Endodermal cell (in vitro differentiated cells): ENCODE measurements around the gene ZNF37A. TPM values are rescaled to one million over a fixed set of nuclear protein-coding genes. Genes with fewer than 3 reads are reported as not detected.
"Not testable (repeated sequence)": the region's sequence is repeated elsewhere in the genome, so short reads cannot be mapped to it uniquely, and the experiment has no call there.

Experiments
- DNase-seq: peaks from one replicate; pipeline ENCODE4 v3.0.0-alpha.2; 2017
- H3K27ac ChIP-seq: 2 replicates; pipeline ENCODE4 v1.5.1; 2013; ENCODE audit warnings: mild to moderate bottlenecking, low read depth, low read length, moderate library complexity
- H3K27me3 ChIP-seq: 2 replicates; pipeline ENCODE4 v1.6.1; 2013; ENCODE audit warnings: mild to moderate bottlenecking, low read length, moderate library complexity; ENCODE audit not compliant: insufficient read depth, control insufficient read depth, poor library complexity, severe bottlenecking
- H3K36me3 ChIP-seq: 2 replicates; pipeline ENCODE4 v1.7.0; 2013; ENCODE audit warnings: mild to moderate bottlenecking, low read length, moderate library complexity; ENCODE audit not compliant: control insufficient read depth, insufficient read depth
- H3K4me1 ChIP-seq: one replicate; pipeline ENCODE4 v1.7.0; 2013; ENCODE audit warnings: low read length; ENCODE audit not compliant: control insufficient read depth, insufficient read depth
- H3K4me3 ChIP-seq: 2 replicates; pipeline ENCODE4 v1.5.1; 2013; ENCODE audit warnings: mild to moderate bottlenecking, low read length, moderate library complexity
- H3K9ac ChIP-seq: 2 replicates; pipeline ENCODE4 v1.6.1; 2013; ENCODE audit warnings: mild to moderate bottlenecking, low read length, moderate library complexity; ENCODE audit not compliant: poor library complexity, severe bottlenecking; ENCODE audit errors: extremely low read depth
- H3K9me3 ChIP-seq: 2 replicates; pipeline ENCODE4 v1.6.1; 2013; ENCODE audit warnings: mild to moderate bottlenecking, low read length, moderate library complexity; ENCODE audit not compliant: control insufficient read depth
- H3K27ac Mint-ChIP-seq: 2 replicates; pipeline ENCODE4 v1.8.0; 2020; ENCODE audit warnings: mixed read lengths
- H3K27me3 Mint-ChIP-seq: 2 replicates; pipeline ENCODE4 v1.8.0; 2021; ENCODE audit warnings: mild to moderate bottlenecking, mixed read lengths; ENCODE audit not compliant: insufficient read depth
- H3K36me3 Mint-ChIP-seq: 2 replicates; pipeline ENCODE4 v1.8.0; 2020; ENCODE audit warnings: low read depth, mixed read lengths
- H3K4me1 Mint-ChIP-seq: 2 replicates; pipeline ENCODE4 v1.8.0; 2020; ENCODE audit warnings: mixed read lengths
- H3K4me3 Mint-ChIP-seq: 2 replicates; pipeline ENCODE4 v1.8.0; 2020; ENCODE audit warnings: mild to moderate bottlenecking, moderate library complexity, mixed read lengths
- H3K9me3 Mint-ChIP-seq: 2 replicates; pipeline ENCODE4 v1.8.0; 2020; ENCODE audit warnings: mild to moderate bottlenecking, mixed read lengths
- CTCF ChIP-seq: fragments of 200-600 bp; sonication (generic); conservative IDR thresholded peaks from 2 replicates; pipeline ENCODE4 v1.5.0; 2021; ENCODE audit warnings: antibody characterized with exemption, mild to moderate bottlenecking
- WGBS, 2 experiments: methylation state at CpG; one replicate each; pipeline versions ENCODE4 v1.1.5 to v1.1.7; 2013; ENCODE audit warnings: missing lambda C conversion rate in 2 of 2, mixed read lengths in 1 of 2; ENCODE audit not compliant: insufficient coverage in 1 of 2, insufficient read length in 1 of 2; 5-methylcytosine and 5-hydroxymethylcytosine counted together
- total RNA-seq, 2 donors: library from RNA; stranded (reverse); fragmentation: NEBNext Ultra II Directional in 1 of 2; extraction: Animal tissue kit (Norgen Biotek cat#: 25700) in 1 of 2; gene quantifications; 2 replicates in 1 of 2; 3 replicates in 1 of 2; pipeline ENCODE4 v1.2.1, GENCODE V29; 2021

The ZNF37A gene
- total RNA-seq, 2 donors from 2014 or later, result 11.0 to 11.4 TPM

GRCh38 chr10:38146579-38147333 lies 52.6 kb downstream of the ZNF37A start:
- H3K9me3 ChIP-seq, result peaks cover 78% of the 10 kb centered on the region
- H3K4me1 ChIP-seq, result no peaks in the 10 kb centered on the region
- Mint-ChIP-seq H3K9me3 (peaks cover 87% of the 10 kb centered on the region), H3K4me3 (no peak overlapping the region), H3K36me3 (peaks cover 2% of the 10 kb centered on the region), H3K27me3 (no peaks in the 10 kb centered on the region), H3K4me1 (no peaks in the 10 kb centered on the region), H3K27ac (no peak overlapping the region)
- 79 to 82% methylated on average over 9 to 11 of the region's 11 CpGs for WGBS, 2 experiments
- H3K9ac ChIP-seq, result no peak overlapping the region
- DNase-seq, result no peak
- H3K27me3 ChIP-seq, result no peaks in the 10 kb centered on the region
- H3K27ac ChIP-seq, result no peak overlapping the region
- no peak overlapping the region for H3K4me3 ChIP-seq
- no peaks in the 10 kb centered on the region for H3K36me3 ChIP-seq
- no peak for TF ChIP-seq CTCF

GRCh38 chr10:38147686-38148085 lies 53.5 kb downstream of the ZNF37A start:
- H3K36me3 ChIP-seq, result no peaks in the 10 kb centered on the region
- 80 to 86% methylated on average over 1 of the region's 1 CpG for WGBS, 2 experiments
- no peak overlapping the region for H3K27ac ChIP-seq
- no peak for TF ChIP-seq CTCF
- no peak overlapping the region for H3K4me3 ChIP-seq
- Mint-ChIP-seq H3K9me3 (peaks cover 88% of the 10 kb centered on the region), H3K4me1 (no peaks in the 10 kb centered on the region), H3K27ac (no peak overlapping the region), H3K4me3 (no peak overlapping the region), H3K36me3 (peaks cover 2% of the 10 kb centered on the region), H3K27me3 (no peaks in the 10 kb centered on the region)
- no peaks in the 10 kb centered on the region for H3K4me1 ChIP-seq
- no peak overlapping the region for H3K9ac ChIP-seq
- H3K27me3 ChIP-seq, result no peaks in the 10 kb centered on the region
- H3K9me3 ChIP-seq, result peaks cover 84% of the 10 kb centered on the region
- no peak for DNase-seq

GRCh38 chr10:38150891-38151463 lies 56.8 kb downstream of the ZNF37A start:
- not testable (repeated sequence) for H3K27ac ChIP-seq, H3K4me1 ChIP-seq, H3K4me3 ChIP-seq, H3K27me3 Mint-ChIP-seq, H3K36me3 Mint-ChIP-seq, DNase-seq, H3K4me1 Mint-ChIP-seq, H3K36me3 ChIP-seq, H3K9ac ChIP-seq, H3K4me3 Mint-ChIP-seq, H3K27me3 ChIP-seq, H3K27ac Mint-ChIP-seq
- H3K9me3 ChIP-seq, result peaks cover 80% of the 10 kb centered on the region
- 77 to 80% methylated on average over 3 to 4 of the region's 5 CpGs for WGBS, 2 experiments
- H3K9me3 Mint-ChIP-seq, result peaks cover 92% of the 10 kb centered on the region
